CD4-positive, alpha-beta T cell treated with Interleukin-10 for 1 hour (primary cell): Measurements from ENCODE around the gene LKAAEAR1.

Experiments
- DNase-seq: peaks from one replicate; pipeline ENCODE4 v3.0.0-alpha.2; 2020

Gene LKAAEAR1

GRCh38 chr20:64048402-64049044 lies 35.7 kb downstream of the LKAAEAR1 start:
- no peak for DNase-seq

GRCh38 chr20:64047968-64048401 lies 36.2 kb downstream of the LKAAEAR1 start:
- DNase-seq = no peak

- DNase-seq = no peak
Measured at GRCh38 chr20:64047046-64047389, 37.2 kb downstream of the LKAAEAR1 start.

GRCh38 chr20:64045346-64046011 lies 38.7 kb downstream of the LKAAEAR1 start:
- DNase-seq = no peak

- no peak for DNase-seq
Measured at GRCh38 chr20:64044484-64045247, 39.5 kb downstream of the LKAAEAR1 start.

- DNase-seq = no peak
Measured at GRCh38 chr20:64043768-64044167, 40.4 kb downstream of the LKAAEAR1 start.

DNA sequence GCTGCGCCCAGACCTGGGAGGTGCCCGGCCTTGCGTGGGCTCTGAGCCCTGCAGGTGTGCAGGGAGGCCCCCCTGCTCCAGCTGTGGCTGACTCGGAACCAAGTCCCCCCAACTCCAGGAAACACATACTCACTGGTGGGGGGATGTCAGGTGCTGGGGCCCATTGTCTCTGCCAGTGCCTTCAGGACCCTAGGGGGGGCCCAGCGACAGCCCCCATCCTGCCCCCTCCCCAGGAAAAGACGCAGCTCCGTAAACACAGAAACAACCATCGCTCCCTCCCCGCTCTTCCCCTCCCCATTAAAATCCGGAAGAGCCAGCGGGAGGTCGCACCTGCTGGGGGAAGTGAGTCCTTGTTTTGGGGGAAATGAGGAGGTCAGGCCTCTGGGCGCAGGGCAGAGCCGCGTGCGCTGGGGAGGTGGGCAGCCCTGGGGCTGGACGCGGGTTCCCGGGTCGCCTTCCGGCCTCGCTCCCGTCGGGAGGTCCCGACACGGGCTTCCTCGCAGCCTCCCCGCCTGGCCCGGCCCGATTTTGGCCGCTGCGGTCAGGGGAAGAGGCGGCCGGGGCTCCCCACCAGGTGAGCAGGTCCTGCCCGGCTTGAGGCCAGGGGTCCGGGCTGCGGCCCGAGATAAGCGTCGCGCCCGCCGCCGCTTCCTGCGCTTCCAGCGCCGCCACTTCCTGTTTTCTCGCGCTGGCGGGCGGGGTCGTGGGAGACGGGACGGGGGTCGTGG lies 42.0 kb downstream of the LKAAEAR1 start:
- no peak for DNase-seq

GRCh38 chr20:64041781-64042053 lies 42.5 kb downstream of the LKAAEAR1 start:
- DNase-seq = no peak

GRCh38 chr20:64041040-64041780 lies 43.0 kb downstream of the LKAAEAR1 start:
- no peak for DNase-seq

DNA sequence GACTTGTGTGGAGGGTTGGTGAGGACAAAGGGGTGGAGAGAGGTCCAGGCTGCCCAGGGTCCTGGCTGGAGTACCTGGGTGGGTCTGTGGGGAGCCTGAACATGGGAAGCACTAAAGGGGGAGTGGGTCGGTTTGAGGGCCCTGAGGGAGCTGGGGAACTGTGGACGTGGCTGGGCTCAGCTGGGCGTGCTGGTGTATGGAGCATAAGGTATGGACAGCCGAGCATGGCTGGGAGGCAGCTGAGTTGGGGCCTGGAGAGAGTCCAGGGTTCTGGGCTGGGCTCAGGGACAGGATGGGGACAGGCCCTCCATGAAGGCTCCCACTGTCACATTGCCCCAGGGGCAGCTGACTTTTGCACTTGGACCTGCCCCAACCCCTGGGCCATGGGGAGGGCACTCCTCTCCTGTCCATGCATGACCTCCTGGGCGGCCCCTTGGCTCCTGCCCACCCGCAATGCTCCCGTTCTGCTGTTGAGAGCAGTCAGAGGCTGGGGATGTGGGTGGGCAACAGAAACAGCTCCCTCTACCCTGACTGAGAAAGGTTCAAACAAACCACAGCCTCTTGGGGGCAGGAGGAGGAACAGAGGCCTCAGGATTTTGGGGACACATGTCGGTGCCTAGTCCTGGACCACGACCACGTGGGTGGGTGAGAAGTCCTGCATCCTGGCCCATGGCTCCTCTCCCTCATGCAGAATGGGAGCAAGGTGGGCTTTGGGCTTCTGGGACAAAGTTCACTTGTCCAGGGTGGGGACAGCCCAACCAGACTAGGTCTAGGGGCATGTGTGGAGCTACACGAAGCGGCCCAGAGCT lies 43.8 kb downstream of the LKAAEAR1 start:
- no peak for DNase-seq

DNA sequence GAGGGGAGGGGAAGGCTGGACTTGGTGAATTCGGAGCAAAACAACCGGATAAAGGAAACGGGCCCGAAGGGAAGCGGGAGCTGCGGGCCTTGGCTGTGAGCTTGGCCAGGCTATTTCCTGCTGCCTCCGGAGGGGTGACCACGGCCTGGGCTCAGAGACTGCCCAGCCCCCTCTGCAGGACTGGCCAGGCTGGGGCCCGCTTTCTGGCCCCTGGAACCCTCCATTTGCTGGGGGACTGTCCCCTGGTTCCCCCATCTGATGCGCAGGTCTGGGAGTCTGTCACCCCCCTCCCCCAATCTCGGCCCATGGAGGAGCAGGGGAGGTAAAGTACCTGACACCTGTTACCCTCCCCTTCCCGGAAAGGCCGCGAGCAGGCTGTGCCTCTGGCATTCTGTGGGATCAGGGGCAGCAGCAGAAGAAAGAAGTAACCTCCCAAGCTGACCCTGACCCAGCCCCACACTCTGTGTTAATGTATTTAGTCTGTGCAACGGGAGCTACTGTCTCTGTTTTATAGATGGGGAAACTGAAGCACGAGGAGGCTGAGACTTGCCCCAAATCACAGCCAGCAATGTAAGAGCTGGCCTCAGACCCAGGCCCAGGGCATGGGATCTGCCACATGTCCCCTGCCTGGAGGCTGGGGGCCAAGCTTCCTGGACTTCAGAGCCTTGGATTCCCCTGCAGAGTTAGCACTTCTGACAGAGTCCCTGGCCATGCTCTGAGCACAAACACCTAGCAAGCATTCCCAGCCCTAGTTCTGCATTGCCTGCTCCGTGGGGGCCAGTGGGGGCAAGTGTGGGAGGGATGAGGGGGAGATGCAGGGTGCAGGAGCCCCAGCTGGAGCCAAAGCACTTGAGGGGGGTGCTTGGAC lies 44.7 kb downstream of the LKAAEAR1 start:
- DNase-seq = no peak

DNA sequence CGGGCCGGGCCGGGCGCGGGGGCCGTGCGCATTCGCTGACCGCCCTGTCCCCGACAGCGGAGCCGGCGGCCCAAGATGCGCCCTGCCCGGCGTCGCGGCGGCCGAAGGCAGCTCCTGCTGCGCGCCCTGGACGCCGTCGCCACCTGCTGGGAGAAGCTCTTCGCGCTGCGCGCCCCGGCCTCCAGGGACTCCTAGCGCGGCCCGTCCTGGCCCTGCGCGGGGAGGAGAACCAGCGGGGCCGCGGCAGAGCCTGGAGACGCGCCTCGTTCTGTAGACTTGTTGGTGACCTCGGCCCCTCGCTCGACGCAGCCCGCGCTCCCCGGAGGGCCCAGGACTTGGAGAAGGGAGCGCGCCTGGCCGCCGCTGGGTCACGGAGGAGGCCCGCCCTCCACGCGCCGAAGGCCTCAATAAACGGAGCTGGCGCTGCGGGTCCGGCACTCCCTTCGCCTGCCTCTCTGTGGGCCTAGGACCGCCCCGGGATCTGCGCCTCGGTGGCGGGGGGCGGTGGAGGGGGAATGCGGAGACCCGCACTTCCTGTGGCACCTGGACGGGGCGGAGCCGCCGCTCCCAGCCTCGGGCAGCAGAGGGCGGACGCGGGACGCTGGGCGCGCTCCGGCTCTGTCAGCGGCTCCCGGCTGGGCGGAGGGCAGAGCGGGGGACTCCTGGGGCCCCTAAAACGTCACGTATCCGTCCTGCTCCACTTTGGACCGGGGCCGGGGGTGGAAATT lies 45.5 kb downstream of the LKAAEAR1 start:
- DNase-seq = peak; percentile 79

- no peak for DNase-seq
Measured at GRCh38 chr20:64038224-64038564, 46.0 kb downstream of the LKAAEAR1 start.

- peak; percentile 9 for DNase-seq
Measured at GRCh38 chr20:64037498-64038213, 46.5 kb downstream of the LKAAEAR1 start.

DNA sequence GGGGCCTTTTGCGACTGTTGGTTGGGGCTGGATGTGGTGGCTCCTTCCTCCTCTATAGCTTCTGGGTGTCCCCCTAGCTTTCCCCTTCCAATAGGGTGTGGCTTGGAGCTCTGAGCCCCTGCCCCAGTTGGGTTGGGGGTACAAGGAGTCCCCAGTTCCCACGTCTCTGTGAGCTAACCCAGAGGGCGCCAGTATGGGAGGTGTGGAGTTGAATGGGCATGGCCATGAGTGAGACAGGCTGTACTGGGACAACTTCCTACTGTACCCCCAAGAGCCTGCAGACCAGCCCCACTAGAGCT lies 47.0 kb downstream of the LKAAEAR1 start:
- no peak for DNase-seq

GRCh38 chr20:64036346-64037198 lies 47.6 kb downstream of the LKAAEAR1 start:
- no peak for DNase-seq

DNA sequence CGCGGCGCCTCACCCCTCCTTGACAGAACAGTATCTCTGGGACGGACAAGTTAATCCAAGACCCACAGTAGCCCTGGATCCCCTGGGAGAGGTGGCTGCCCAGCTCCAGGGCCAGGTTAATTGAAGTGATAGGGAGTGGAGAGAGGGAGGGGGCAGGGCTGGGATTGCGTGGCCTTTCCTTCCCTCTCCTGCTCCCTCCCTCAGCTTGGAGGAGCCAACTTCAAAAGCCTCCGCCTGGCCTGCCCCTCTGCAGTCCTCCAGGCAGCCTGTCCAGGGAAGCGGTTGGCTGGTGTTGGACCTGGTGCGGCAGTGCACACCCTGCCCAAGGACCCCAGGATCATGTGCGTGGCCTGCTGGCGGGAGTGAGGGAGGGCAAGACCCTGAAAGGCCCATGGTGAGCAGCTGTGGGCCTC lies 48.3 kb downstream of the LKAAEAR1 start, which contains the start of gene C20orf204:
C20orf204 (plus strand) TSS at position 250 of the 413 bp plus-strand sequence; CDS start at position 392, 142 bp downstream.
- DNase-seq = no peak

DNA sequence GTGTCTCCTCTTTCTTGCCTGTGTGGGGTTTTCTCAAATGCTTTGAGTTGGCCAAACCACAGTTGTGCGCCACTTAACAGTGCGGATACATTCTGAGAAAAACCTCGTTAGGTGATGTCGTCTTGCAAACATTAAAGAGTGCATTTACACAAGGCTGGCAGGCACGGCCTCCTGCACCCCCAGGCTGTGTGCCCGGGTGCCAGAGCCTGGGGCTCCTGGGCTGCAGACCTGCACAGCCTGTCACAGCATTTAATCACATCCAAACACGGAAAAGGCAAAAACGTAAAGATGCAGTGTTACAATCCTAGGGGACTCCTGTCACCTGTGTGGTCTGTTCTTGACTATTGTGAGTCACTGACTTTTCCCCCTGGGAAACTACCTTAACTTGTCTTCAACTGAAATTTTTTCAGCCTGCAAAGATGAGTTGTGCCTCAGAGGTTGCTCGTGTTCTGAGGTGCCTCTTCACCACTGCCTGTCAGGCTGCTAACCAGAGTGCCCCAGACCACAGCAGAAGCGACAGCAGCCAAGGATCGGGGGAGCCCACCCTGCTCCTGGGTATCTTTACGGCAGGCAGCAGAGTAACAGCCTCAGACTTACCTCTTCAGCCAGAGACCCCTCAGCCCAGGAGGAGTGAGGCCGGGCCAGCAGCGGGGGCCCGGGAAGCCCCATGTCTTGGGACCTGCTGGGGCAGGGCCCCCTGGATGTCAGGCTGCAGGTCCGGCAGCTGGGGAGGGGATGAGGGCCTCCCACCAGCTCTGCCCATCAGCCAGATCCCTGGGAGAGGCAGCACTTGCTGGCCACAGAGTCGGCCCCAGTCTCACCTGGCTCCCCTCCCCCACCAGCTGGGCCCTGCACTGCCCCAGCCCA lies 48.9 kb downstream of the LKAAEAR1 start:
- DNase-seq = peak; percentile 42
